Caco-2 (cell line): ENCODE results near the gene XIAP. TPM values are rescaled to one million over a fixed set of nuclear protein-coding genes. Genes with fewer than 3 reads are reported as not detected.
"Not testable (repeated sequence)": the region's sequence is repeated elsewhere in the genome, so short reads cannot be mapped to it uniquely, and the experiment has no call there.

Experiments used
- BruUV-seq: library from RNA; stranded (reverse); fragments of 400-500 nt; replicated peaks from 2 replicates; lab custom pipeline; 2021; lab: Mats Ljungman, UMichigan
- CTCF ChIA-PET: fragments of 300-600 bp; sonication (Branson Sonifier 250); formaldehyde crosslinking; loops from one replicate; lab custom pipeline; 2022; ENCODE audit warnings: antibody characterized with exemption; lab: Charles Lee
- POLR2A ChIA-PET: fragments of 300-600 bp; sonication (Branson Sonifier 250); formaldehyde crosslinking; loops from one replicate; lab custom pipeline; 2022; ENCODE audit warnings: antibody characterized with exemption; lab: Charles Lee
- DNase-seq, 2 experiments: peaks; one replicate each; pipeline versions ENCODE4 v3.0.0 to v3.0.0-alpha.2; 2020 to 2022
- H3K27me3 ChIP-seq: replicated peaks from 2 replicates; pipeline ENCODE4 v1.6.0; 2011; ENCODE audit warnings: low read length; ENCODE audit not compliant: control insufficient read depth, insufficient read depth
- H3K36me3 ChIP-seq: 2 replicates; pipeline ENCODE4 v1.5.1; 2011; ENCODE audit warnings: low read length; ENCODE audit not compliant: control insufficient read depth, insufficient read depth
- H3K4me1 ChIP-seq: fragments of 250-450 bp; sonication (Bioruptor Pico); 2 replicates; pipeline ENCODE4 v1.5.1; 2020; ENCODE audit warnings: mild to moderate bottlenecking
- H3K4me3 ChIP-seq: 2 replicates; pipeline ENCODE4 v1.5.1; 2011; ENCODE audit warnings: low read depth, mild to moderate bottlenecking, control low read depth, low read length
- H3K9me3 ChIP-seq: fragments of 250-450 bp; sonication (Bioruptor Pico); 2 replicates; pipeline ENCODE4 v1.5.1; 2020; ENCODE audit warnings: mild to moderate bottlenecking, moderate library complexity
- H3K27ac Mint-ChIP-seq: one replicate; pipeline ENCODE4 v1.8.0; 2022; ENCODE audit warnings: mixed read lengths; ENCODE audit not compliant: unreplicated experiment
- H3K27me3 Mint-ChIP-seq: one replicate; pipeline ENCODE4 v1.8.0; 2022; ENCODE audit warnings: mixed read lengths; ENCODE audit not compliant: insufficient read depth, unreplicated experiment
- H3K36me3 Mint-ChIP-seq: one replicate; pipeline ENCODE4 v1.8.0; 2022; ENCODE audit warnings: mild to moderate bottlenecking, mixed read lengths; ENCODE audit not compliant: insufficient read depth, unreplicated experiment
- H3K4me1 Mint-ChIP-seq: one replicate; pipeline ENCODE4 v1.8.0; 2022; ENCODE audit warnings: low read depth, mixed read lengths; ENCODE audit not compliant: unreplicated experiment
- H3K4me3 Mint-ChIP-seq: one replicate; pipeline ENCODE4 v1.8.0; 2022; ENCODE audit warnings: mild to moderate bottlenecking, moderate library complexity, mixed read lengths; ENCODE audit not compliant: unreplicated experiment
- H3K9me3 Mint-ChIP-seq: one replicate; pipeline ENCODE4 v1.8.0; 2022; ENCODE audit warnings: mixed read lengths; ENCODE audit not compliant: unreplicated experiment
- CTCF ChIP-seq, 2 experiments: fragments of 200-600 bp in 1 of 2; IDR thresholded peaks; 1 replicate in 1 of 2; 2 replicates in 1 of 2; pipeline versions ENCODE4 v1.5.1 to v1.8.0; 2011 to 2022; ENCODE audit warnings: antibody characterized with exemption in 1 of 2, control low read depth in 1 of 2, inconsistent platforms in 1 of 2, low read depth in 1 of 2, low read length in 1 of 2, mild to moderate bottlenecking in 1 of 2, moderate library complexity in 1 of 2; ENCODE audit not compliant: insufficient read depth in 1 of 2, severe bottlenecking in 1 of 2, unreplicated experiment in 1 of 2
- intact Hi-C: fragments of 100-400 bp; cut with micrococcal nuclease; formaldehyde crosslinking; loops from one replicate; pipeline ENCODE4 v1.10.0; 2022; ENCODE audit not compliant: unreplicated experiment
- total RNA-seq: library from RNA; stranded (reverse); gene quantifications from 2 replicates; pipeline ENCODE4 v1.2.3, GENCODE V29; 2022

The XIAP gene
- total RNA-seq, 1 experiment from 2014 or later: 25.9 TPM

- Mint-ChIP-seq H3K9me3 (no peaks in the 10 kb centered on the region), H3K4me3 (no peak overlapping the region), H3K27me3 (no peaks in the 10 kb centered on the region), H3K36me3 (peaks cover 24% of the 10 kb centered on the region), H3K4me1 (no peaks in the 10 kb centered on the region), H3K27ac (no peak overlapping the region)
- Histone ChIP-seq H3K36me3 (no peaks in the 10 kb centered on the region), H3K4me3 (no peak overlapping the region), H3K4me1 (no peaks in the 10 kb centered on the region), H3K27me3 (no peaks in the 10 kb centered on the region), H3K9me3 (no peaks in the 10 kb centered on the region)
- CTCF ChIA-PET: no interaction called here
- no peak for DNase-seq
- no TSS peak for BruUV-seq
- TF ChIP-seq CTCF (IDR thresholded peaks at IDR 0.05; ENCODE audit: insufficient read depth in 1 of 2, low read depth in 1 of 2, low read length in 1 of 2, severe bottlenecking in 1 of 2, unreplicated experiment in 1 of 2): no peak
- POLR2A ChIA-PET: no interaction called here
- intact Hi-C loops: no loop called here
These were observed 39.8 kb downstream of the XIAP start for GRCh38 chrX:123899701-123900100.

- H3K36me3 Mint-ChIP-seq: peaks cover 23% of the 10 kb centered on the region
- BruUV-seq, POLR2A ChIA-PET: not testable (repeated sequence)
These were observed 43.4 kb downstream of the XIAP start for GRCh38 chrX:123903261-123903660.

GRCh38 chrX:123905332-123905731 lies 45.5 kb downstream of the XIAP start:
- Mint-ChIP-seq H3K4me3 (no peak overlapping the region), H3K36me3 (peaks cover 22% of the 10 kb centered on the region), H3K27me3 (no peaks in the 10 kb centered on the region), H3K9me3 (no peaks in the 10 kb centered on the region), H3K27ac (no peak overlapping the region), H3K4me1 (peaks cover 8% of the 10 kb centered on the region)
- BruUV-seq: no TSS peak
- DNase-seq: no peak
- no peaks in the 10 kb centered on the region for H3K36me3 ChIP-seq
- POLR2A ChIA-PET: no interaction called here
- intact Hi-C loops: no loop called here
- H3K4me3 ChIP-seq: no peak overlapping the region
- H3K4me1 ChIP-seq: peaks cover 10% of the 10 kb centered on the region
- H3K27me3 ChIP-seq: no peaks in the 10 kb centered on the region
- TF ChIP-seq CTCF (IDR thresholded peaks at IDR 0.05; ENCODE audit: insufficient read depth in 1 of 2, low read depth in 1 of 2, low read length in 1 of 2, severe bottlenecking in 1 of 2, unreplicated experiment in 1 of 2): no peak
- CTCF ChIA-PET: no interaction called here
- H3K9me3 ChIP-seq: no peaks in the 10 kb centered on the region

More at GRCh38 chrX:123903261-123903660, 43.4 kb downstream of the XIAP start:
- DNase-seq, H3K4me3 ChIP-seq, H3K9me3 ChIP-seq, H3K27me3 ChIP-seq, CTCF ChIA-PET, H3K4me1 Mint-ChIP-seq, H3K9me3 Mint-ChIP-seq, intact Hi-C loops, H3K36me3 ChIP-seq, H3K4me3 Mint-ChIP-seq, H3K27me3 Mint-ChIP-seq, H3K27ac Mint-ChIP-seq: not testable (repeated sequence)
- peaks cover 10% of the 10 kb centered on the region for H3K4me1 ChIP-seq
